Measurements from ENCODE around the gene SH3BP1. TPM values are rescaled to one million over a fixed set of nuclear protein-coding genes. Genes with fewer than 3 reads are reported as not detected.

SH3BP1 gene
- polyA plus RNA-seq, 3 donors: 13.9 to 24.7 (median 24.1) TPM

- DNase-seq (ENCODE audit: extremely low read depth in 1 of 11, low read depth in 9 of 11, low spot score in 4 of 11): no peak
Measured at GRCh38 chr22:37628830-37629229, 10.6 kb upstream of the SH3BP1 start.

- no peak for DNase-seq (ENCODE audit: extremely low read depth in 1 of 11, low read depth in 9 of 11, low spot score in 4 of 11)
Measured at GRCh38 chr22:37629928-37630327, 9.5 kb upstream of the SH3BP1 start.

GRCh38 chr22:37630839-37631435 is 8.5 kb upstream of the SH3BP1 start:
- no peak for DNase-seq (ENCODE audit: extremely low read depth in 1 of 11, low read depth in 9 of 11, low spot score in 4 of 11)

GRCh38 chr22:37631448-37632173 is 7.9 kb upstream of the SH3BP1 start:
- DNase-seq (ENCODE audit: extremely low read depth in 1 of 11, low read depth in 9 of 11, low spot score in 4 of 11): no peak

- DNase-seq (ENCODE audit: extremely low read depth in 1 of 11, low read depth in 9 of 11, low spot score in 4 of 11): no peak
Measured at GRCh38 chr22:37632174-37633088, 7.0 kb upstream of the SH3BP1 start.

- no peak for DNase-seq (ENCODE audit: extremely low read depth in 1 of 11, low read depth in 9 of 11, low spot score in 4 of 11)
Measured at GRCh38 chr22:37633089-37633624, 6.3 kb upstream of the SH3BP1 start.

- peak in 9 of 11 donors; percentile 84 to 93 (median 91) for DNase-seq (ENCODE audit: extremely low read depth in 1 of 11, low read depth in 9 of 11, low spot score in 4 of 11)
Measured at GRCh38 chr22:37633625-37634416, 5.6 kb upstream of the SH3BP1 start.

GRCh38 chr22:37634417-37634924 is 5.0 kb upstream of the SH3BP1 start:
- DNase-seq (ENCODE audit: extremely low read depth in 1 of 11, low read depth in 9 of 11, low spot score in 4 of 11): no peak

GRCh38 chr22:37635157-37635556 is 4.3 kb upstream of the SH3BP1 start:
- no peak for DNase-seq (ENCODE audit: extremely low read depth in 1 of 11, low read depth in 9 of 11, low spot score in 4 of 11)

- no peak for DNase-seq (ENCODE audit: extremely low read depth in 1 of 11, low read depth in 9 of 11, low spot score in 4 of 11)
Measured at GRCh38 chr22:37636186-37636948, 3.1 kb upstream of the SH3BP1 start.

GRCh38 chr22:37636949-37637273 is 2.6 kb upstream of the SH3BP1 start:
- no peak for DNase-seq (ENCODE audit: extremely low read depth in 1 of 11, low read depth in 9 of 11, low spot score in 4 of 11)

- no peak for DNase-seq (ENCODE audit: extremely low read depth in 1 of 11, low read depth in 9 of 11, low spot score in 4 of 11)
Measured at GRCh38 chr22:37638391-37639069, 939 bp upstream of the SH3BP1 start.

- no peak for DNase-seq (ENCODE audit: extremely low read depth in 1 of 11, low read depth in 9 of 11, low spot score in 4 of 11)
Measured at GRCh38 chr22:37639771-37640590, 512 bp downstream of the SH3BP1 start.

GRCh38 chr22:37640591-37641560 is 1.4 kb downstream of the SH3BP1 start:
- DNase-seq (ENCODE audit: extremely low read depth in 1 of 11, low read depth in 9 of 11, low spot score in 4 of 11): no peak

GRCh38 chr22:37641561-37641949 is 2.1 kb downstream of the SH3BP1 start:
- no peak for DNase-seq (ENCODE audit: extremely low read depth in 1 of 11, low read depth in 9 of 11, low spot score in 4 of 11)
